OCI-LY3 (cell line): ENCODE measurements around the gene R3HDM2.

Experiments
- H2AFZ ChIP-seq: fragments of 200-600, 300-600 bp; shearing (Covaris generic); 2 replicates; pipeline ENCODE4 v1.6.0; 2014; ENCODE audit warnings: antibody characterized with exemption, low read depth, low read length
- H3K27ac ChIP-seq: fragments of 200-600, 300-600 bp; sonication (generic); 2 replicates; pipeline ENCODE4 v1.5.1; 2014; ENCODE audit warnings: mild to moderate bottlenecking, low read length, moderate library complexity, mixed read lengths
- H3K27me3 ChIP-seq: fragments of 200-600, 300-600 bp; sonication (generic); 2 replicates; pipeline ENCODE4 v1.6.1; 2014; ENCODE audit warnings: low read depth, low read length, mixed read lengths
- H3K36me3 ChIP-seq: fragments of 200-600, 300-600 bp; sonication (generic); replicated peaks from 2 replicates; pipeline ENCODE3; 2014; ENCODE audit warnings: low read depth, low read length, mixed read lengths
- H3K4me1 ChIP-seq: fragments of 300-600, 200-600 bp; sonication (generic); 2 replicates; pipeline ENCODE4 v1.6.1; 2014; ENCODE audit warnings: low read length, mixed read lengths
- H3K4me2 ChIP-seq: fragments of 200-600, 300-600 bp; sonication (generic); 2 replicates; pipeline ENCODE4 v1.6.1; 2014; ENCODE audit warnings: low read length, mixed read lengths
- H3K4me3 ChIP-seq: fragments of 300-600, 200-600 bp; sonication (generic); 2 replicates; pipeline ENCODE4 v1.5.1; 2014; ENCODE audit warnings: antibody characterized with exemption, mild to moderate bottlenecking, low read length, moderate library complexity
- H3K79me2 ChIP-seq: fragments of 300-600, 200-600 bp; shearing (Covaris generic); 2 replicates; pipeline ENCODE4 v1.6.1; 2014; ENCODE audit warnings: mild to moderate bottlenecking, low read length, mixed read lengths
- H3K9ac ChIP-seq: fragments of 300-600, 200-600 bp; shearing (Covaris generic); 2 replicates; pipeline ENCODE4 v1.6.0; 2014; ENCODE audit warnings: mild to moderate bottlenecking, low read length, moderate library complexity
- H3K9me3 ChIP-seq: fragments of 200-600, 300-600 bp; shearing (Covaris generic); 2 replicates; pipeline ENCODE4 v1.6.1; 2014; ENCODE audit warnings: low read length, mixed read lengths; ENCODE audit not compliant: insufficient read depth
- H4K20me1 ChIP-seq: fragments of 200-600, 300-600 bp; sonication (generic); 2 replicates; pipeline ENCODE4 v1.6.1; 2016; ENCODE audit warnings: low read length, mixed read lengths; ENCODE audit not compliant: insufficient read depth
- EZH2phosphoT487 ChIP-seq: fragments of 200-600 bp; shearing (Covaris generic); IDR thresholded peaks from 2 replicates; pipeline ENCODE4 v1.6.1; 2018; ENCODE audit warnings: antibody characterized with exemption, mixed run types, low read depth
- TF ChIP-seq, protein P1 (sequence below): fragments of 200-600, 300-600 bp; sonication (generic); IDR thresholded peaks from 2 replicates; pipeline ENCODE4 v1.5.1; 2014; ENCODE audit warnings: antibody characterized with exemption, low read length, low read depth

Gene R3HDM2

DNA sequence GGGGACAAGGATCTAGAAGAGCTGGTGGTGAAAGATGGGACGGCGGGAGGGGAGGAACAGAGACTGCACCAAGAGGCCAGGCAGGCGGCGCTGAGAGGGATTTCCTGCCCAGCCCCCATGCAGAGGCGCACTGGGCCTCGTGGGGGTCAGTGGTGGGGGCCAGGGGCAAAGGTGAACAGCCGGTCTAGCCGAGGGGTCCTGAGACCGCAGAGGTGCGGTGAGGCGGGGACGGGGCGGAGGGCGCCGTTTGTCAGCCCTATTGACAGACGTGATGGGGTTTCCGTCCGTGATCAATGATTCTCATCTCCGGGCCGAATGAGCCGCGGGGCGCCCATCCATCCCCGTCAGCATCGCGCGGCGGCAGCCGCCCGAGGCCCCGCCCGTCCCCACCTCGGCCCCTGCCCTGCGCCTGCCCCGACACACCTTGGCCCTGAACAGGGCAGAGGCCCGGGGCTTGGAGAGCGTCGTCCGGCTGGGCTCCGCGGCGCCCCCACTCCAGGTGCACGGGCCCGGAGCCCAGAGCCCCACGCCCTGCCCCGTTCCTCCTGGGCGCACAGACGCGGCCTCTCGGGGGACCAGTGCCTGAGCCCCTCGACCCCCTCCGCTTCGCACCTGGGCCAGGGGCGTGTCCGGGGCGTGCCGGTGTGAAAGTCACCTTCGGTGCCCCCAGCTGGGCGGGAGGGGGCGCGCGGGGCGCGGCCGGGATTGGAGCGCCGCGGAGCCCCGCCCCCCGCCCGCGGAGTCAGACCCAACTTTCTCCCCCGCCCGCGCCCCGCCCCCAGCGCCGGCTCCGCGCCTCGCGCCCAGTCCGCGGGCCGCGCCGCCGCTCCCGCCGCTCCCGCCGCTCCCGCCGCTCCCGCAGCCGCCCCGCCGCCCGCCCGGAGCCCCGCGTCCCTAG, 214.6 kb downstream of the R3HDM2 start, which contains the start of gene NXPH4:
TSS of gene NXPH4 (plus strand) at position 781 of the 898 bp plus-strand sequence. CDS start 176 bp downstream, outside the sequence.
- Histone ChIP-seq H3K4me2 (peak within 1 kb of the TSS; percentile 96), H2AFZ (0 out of 2 replicates have a peak within 1 kb of the TSS, but pooled peaks have one; percentile 28), H3K4me1 (peaks cover 50% of the 10 kb centered on the region), H4K20me1 (peaks cover 4% of the 10 kb centered on the region; the same call in 1 of the 2 replicates), H3K27ac (no peak within 1 kb of the TSS), H3K79me2 (no peaks in the 10 kb centered on the region), H3K9ac (peak within 1 kb of the TSS; percentile 59), H3K36me3 (no peaks in the 10 kb centered on the region), H3K4me3 (peak within 1 kb of the TSS; percentile 91), H3K27me3 (peaks cover 67% of the 10 kb centered on the region), H3K9me3 (no peaks in the 10 kb centered on the region)
- TF ChIP-seq, protein P1, sequence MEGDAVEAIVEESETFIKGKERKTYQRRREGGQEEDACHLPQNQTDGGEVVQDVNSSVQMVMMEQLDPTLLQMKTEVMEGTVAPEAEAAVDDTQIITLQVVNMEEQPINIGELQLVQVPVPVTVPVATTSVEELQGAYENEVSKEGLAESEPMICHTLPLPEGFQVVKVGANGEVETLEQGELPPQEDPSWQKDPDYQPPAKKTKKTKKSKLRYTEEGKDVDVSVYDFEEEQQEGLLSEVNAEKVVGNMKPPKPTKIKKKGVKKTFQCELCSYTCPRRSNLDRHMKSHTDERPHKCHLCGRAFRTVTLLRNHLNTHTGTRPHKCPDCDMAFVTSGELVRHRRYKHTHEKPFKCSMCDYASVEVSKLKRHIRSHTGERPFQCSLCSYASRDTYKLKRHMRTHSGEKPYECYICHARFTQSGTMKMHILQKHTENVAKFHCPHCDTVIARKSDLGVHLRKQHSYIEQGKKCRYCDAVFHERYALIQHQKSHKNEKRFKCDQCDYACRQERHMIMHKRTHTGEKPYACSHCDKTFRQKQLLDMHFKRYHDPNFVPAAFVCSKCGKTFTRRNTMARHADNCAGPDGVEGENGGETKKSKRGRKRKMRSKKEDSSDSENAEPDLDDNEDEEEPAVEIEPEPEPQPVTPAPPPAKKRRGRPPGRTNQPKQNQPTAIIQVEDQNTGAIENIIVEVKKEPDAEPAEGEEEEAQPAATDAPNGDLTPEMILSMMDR: 0 out of 2 replicates have a peak, but pooled peaks have one; percentile 7
- TF ChIP-seq EZH2phosphoT487: no peak

DNA sequence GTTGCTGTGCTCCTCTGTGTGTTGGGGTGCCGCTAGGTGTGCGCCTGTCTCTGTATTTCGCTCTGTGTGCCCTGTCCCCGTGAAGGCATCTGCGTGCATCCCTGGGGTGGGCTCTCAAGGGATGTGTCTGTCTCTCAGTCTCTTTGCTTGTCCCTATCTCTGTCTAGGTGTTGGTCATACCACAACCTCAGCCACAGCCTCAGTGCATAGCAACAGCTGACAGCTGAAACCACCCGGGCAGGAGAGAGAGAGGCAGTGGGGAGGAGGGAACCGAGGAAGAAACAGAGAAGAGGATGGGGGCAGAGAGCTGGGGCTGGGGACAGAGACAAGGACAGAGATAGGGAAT, 215.2 kb downstream of the R3HDM2 start:
- H3K4me2 ChIP-seq: peak overlapping the region; percentile 94
- 0 out of 2 replicates have a peak overlapping the region, but pooled peaks have one; percentile 28 for H2AFZ ChIP-seq
- H3K36me3 ChIP-seq: no peaks in the 10 kb centered on the region
- peaks cover 61% of the 10 kb centered on the region for H3K27me3 ChIP-seq
- peak overlapping the region; percentile 91 for H3K4me3 ChIP-seq
- H3K9ac ChIP-seq: peak overlapping the region; percentile 41
- no peaks in the 10 kb centered on the region for H3K79me2 ChIP-seq
- no peak for TF ChIP-seq EZH2phosphoT487
- peaks cover 4% of the 10 kb centered on the region; the same call in 1 of the 2 replicates for H4K20me1 ChIP-seq
- no peaks in the 10 kb centered on the region for H3K9me3 ChIP-seq
- H3K27ac ChIP-seq: no peak overlapping the region
- H3K4me1 ChIP-seq: peaks cover 50% of the 10 kb centered on the region

DNA sequence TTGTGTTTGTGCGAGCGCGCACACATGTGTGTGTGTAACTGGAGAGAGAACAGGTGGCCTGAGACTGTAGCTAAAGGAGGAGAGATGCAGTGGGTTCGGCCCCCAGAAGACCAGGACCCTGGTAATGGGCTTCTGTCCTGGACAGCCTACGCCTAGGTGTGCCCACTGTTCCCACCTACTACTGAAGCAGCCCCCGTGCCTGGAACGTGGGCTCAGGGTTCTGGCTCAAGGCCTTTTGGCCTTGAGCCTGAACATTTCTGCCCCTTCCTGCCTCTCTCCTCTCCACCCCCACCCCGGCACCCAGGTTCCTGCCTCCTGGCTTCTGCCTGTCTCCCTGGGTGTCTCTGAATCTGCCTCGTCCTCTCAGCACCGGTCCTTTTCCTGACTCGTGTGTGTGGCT, 215.8 kb downstream of the R3HDM2 start:
- Histone ChIP-seq H2AFZ (no peak overlapping the region), H4K20me1 (peaks cover 4% of the 10 kb centered on the region; the same call in 1 of the 2 replicates), H3K27me3 (peaks cover 59% of the 10 kb centered on the region), H3K27ac (no peak overlapping the region), H3K36me3 (no peaks in the 10 kb centered on the region), H3K9me3 (no peaks in the 10 kb centered on the region), H3K4me1 (peaks cover 50% of the 10 kb centered on the region), H3K4me2 (no peak overlapping the region), H3K9ac (no peak overlapping the region), H3K4me3 (no peak overlapping the region), H3K79me2 (no peaks in the 10 kb centered on the region)
- TF ChIP-seq, protein P1: no peak
- TF ChIP-seq EZH2phosphoT487: no peak

DNA sequence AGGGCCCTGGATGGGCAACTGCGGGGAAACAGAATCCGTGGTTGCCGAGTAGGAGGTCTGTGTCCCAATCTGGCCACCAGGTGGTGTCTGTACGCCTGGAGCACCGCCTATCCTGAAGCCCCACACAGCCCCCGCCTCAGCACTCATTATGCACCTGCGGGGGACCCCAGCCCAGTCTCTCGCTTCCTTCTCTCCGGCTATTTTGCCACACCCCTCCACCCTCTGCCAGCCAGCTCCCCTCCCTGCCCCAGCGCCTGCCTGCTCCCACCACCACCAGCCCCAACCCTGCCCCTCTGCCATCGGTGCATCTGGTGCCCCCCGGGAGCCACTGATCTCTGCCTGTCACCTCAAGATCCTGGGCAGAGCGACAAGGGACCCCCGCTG, 216.5 kb downstream of the R3HDM2 start:
- H3K27me3 ChIP-seq: peaks cover 52% of the 10 kb centered on the region
- H3K36me3 ChIP-seq: no peaks in the 10 kb centered on the region
- no peak overlapping the region for H3K9ac ChIP-seq
- H3K79me2 ChIP-seq: no peaks in the 10 kb centered on the region
- TF ChIP-seq, protein P1: peak; percentile 77
- no peak for TF ChIP-seq EZH2phosphoT487
- no peak overlapping the region for H3K4me3 ChIP-seq
- H2AFZ ChIP-seq: no peak overlapping the region
- no peaks in the 10 kb centered on the region for H3K9me3 ChIP-seq
- H3K4me2 ChIP-seq: peak overlapping the region; percentile 56
- no peak overlapping the region for H3K27ac ChIP-seq
- peaks cover 4% of the 10 kb centered on the region; the same call in 1 of the 2 replicates for H4K20me1 ChIP-seq
- peaks cover 50% of the 10 kb centered on the region for H3K4me1 ChIP-seq
